ENCODE data around the gene TMEM158. TPM values are rescaled to one million over a fixed set of nuclear protein-coding genes. Genes with fewer than 3 reads are reported as not detected.

TMEM158 gene
- total RNA-seq = 0.98 TPM
- polyA plus RNA-seq (ENCODE audit: insufficient read depth in 1 of 8, insufficient read length in 8 of 8, low replicate concordance in 1 of 8) = 1 to 10 TPM; 1.8 to 3.7 (median 2.3) TPM
- long read RNA-seq, donor 1 = 0 reads
- long read RNA-seq, donor 2 = 0 reads
- long read RNA-seq, donor 3, partial matches to known transcripts = 0 of 4 reads
- long read RNA-seq, donor 3, other reads (novel, unspliced or antisense) = 0 of 4 reads
- long read RNA-seq, donor 4, partial matches to known transcripts = 0 of 2 reads
- long read RNA-seq, donor 4, other reads (novel, unspliced or antisense) = 0 of 2 reads
- long read RNA-seq, donor 5, partial matches to known transcripts = 0 of 4 reads
- long read RNA-seq, donor 5, other reads (novel, unspliced or antisense) = 0 of 4 reads
- long read RNA-seq, donor 6, transcript TMEM158-201 (1 exons, 1,813 nt) = major isoform, 7 of 7 reads
- long read RNA-seq, donor 6, partial matches to known transcripts = 0 of 7 reads
- long read RNA-seq, donor 6, other reads (novel, unspliced or antisense) = 0 of 7 reads
- long read RNA-seq, donor 7, transcript TMEM158-201 (1 exons, 1,813 nt) = major isoform, 5 of 5 reads
- long read RNA-seq, donor 7, partial matches to known transcripts = 0 of 5 reads
- long read RNA-seq, donor 7, other reads (novel, unspliced or antisense) = 0 of 5 reads
- long read RNA-seq, donor 8 = 0 reads
- long read RNA-seq, donor 9 = 0 reads
- long read RNA-seq, donor 10, partial matches to known transcripts = 0 of 2 reads
- long read RNA-seq, donor 10, other reads (novel, unspliced or antisense) = 0 of 2 reads
- long read RNA-seq, donor 11 = 0 reads

GRCh38 chr3:45226206-45226915 lies at the start of gene TMEM158:
Gene TMEM158, minus strand, starts transcription at chr3:45226287. Its CDS starts 260 bp downstream, at chr3:45226027.
- peak; percentile 84 for DNase-seq
- H3K27me3 ChIP-seq (ENCODE audit: control insufficient read depth, insufficient read depth, low read length) = peaks cover 68% of the 10 kb centered on the region
- H3K27ac ChIP-seq (ENCODE audit: low read length) = no peak within 1 kb of the TSS
- H3K4me1 ChIP-seq (ENCODE audit: control insufficient read depth, insufficient read depth, low read length) = peaks cover 8% of the 10 kb centered on the region
- H3K36me3 ChIP-seq (ENCODE audit: control insufficient read depth, insufficient read depth, low read length) = no peaks in the 10 kb centered on the region
- H3K9me3 ChIP-seq (replicated peaks; ENCODE audit: control insufficient read depth, low read depth, low read length) = no peaks in the 10 kb centered on the region
- WGBS (ENCODE audit: insufficient coverage) = 2% methylated on average over 50 of the region's 63 CpGs
- peak within 1 kb of the TSS; percentile 42 for H3K4me3 ChIP-seq (ENCODE audit: low read length)

- no peaks in the 10 kb centered on the region for H3K27me3 ChIP-seq (ENCODE audit: control insufficient read depth, insufficient read depth, low read length)
- no peak overlapping the region for H3K4me3 ChIP-seq (ENCODE audit: low read length)
- no peaks in the 10 kb centered on the region for H3K9me3 ChIP-seq (replicated peaks; ENCODE audit: control insufficient read depth, low read depth, low read length)
- H3K36me3 ChIP-seq (ENCODE audit: control insufficient read depth, insufficient read depth, low read length) = no peaks in the 10 kb centered on the region
- no peak overlapping the region for H3K27ac ChIP-seq (ENCODE audit: low read length)
- WGBS (ENCODE audit: insufficient coverage) = 8% methylated on average over 1 of the region's 5 CpGs
- H3K4me1 ChIP-seq (ENCODE audit: control insufficient read depth, insufficient read depth, low read length) = no peaks in the 10 kb centered on the region
- no peak for DNase-seq
Measured at GRCh38 chr3:45275006-45275704, 49.1 kb upstream of the TMEM158 start.

- 54% methylated on average over 4 of the region's 4 CpGs for WGBS (ENCODE audit: insufficient coverage)
- H3K4me1 ChIP-seq (ENCODE audit: control insufficient read depth, insufficient read depth, low read length) = no peaks in the 10 kb centered on the region
- H3K27me3 ChIP-seq (ENCODE audit: control insufficient read depth, insufficient read depth, low read length) = no peaks in the 10 kb centered on the region
- H3K4me3 ChIP-seq (ENCODE audit: low read length) = no peak overlapping the region
- no peaks in the 10 kb centered on the region for H3K36me3 ChIP-seq (ENCODE audit: control insufficient read depth, insufficient read depth, low read length)
- H3K9me3 ChIP-seq (replicated peaks; ENCODE audit: control insufficient read depth, low read depth, low read length) = no peaks in the 10 kb centered on the region
- H3K27ac ChIP-seq (ENCODE audit: low read length) = no peak overlapping the region
- DNase-seq = peak; percentile 24
Measured at GRCh38 chr3:45273681-45274515, 47.8 kb upstream of the TMEM158 start.

GRCh38 chr3:45272828-45273470 lies 46.9 kb upstream of the TMEM158 start:
- no peaks in the 10 kb centered on the region for H3K27me3 ChIP-seq (ENCODE audit: control insufficient read depth, insufficient read depth, low read length)

GRCh38 chr3:45272032-45272810 lies 46.1 kb upstream of the TMEM158 start:
- Histone ChIP-seq H3K9me3 (replicated peaks; ENCODE audit: control insufficient read depth, low read depth, low read length) (no peaks in the 10 kb centered on the region), H3K4me1 (ENCODE audit: control insufficient read depth, insufficient read depth, low read length) (no peaks in the 10 kb centered on the region), H3K36me3 (ENCODE audit: control insufficient read depth, insufficient read depth, low read length) (no peaks in the 10 kb centered on the region), H3K27me3 (ENCODE audit: control insufficient read depth, insufficient read depth, low read length) (no peaks in the 10 kb centered on the region), H3K4me3 (ENCODE audit: low read length) (no peak overlapping the region), H3K27ac (ENCODE audit: low read length) (no peak overlapping the region)
- no peak for DNase-seq
- WGBS (ENCODE audit: insufficient coverage) = 100% methylated on average over 1 of the region's 6 CpGs

More at GRCh38 chr3:45272828-45273470, 46.9 kb upstream of the TMEM158 start:
- Histone ChIP-seq H3K27ac (ENCODE audit: low read length) (no peak overlapping the region), H3K9me3 (replicated peaks; ENCODE audit: control insufficient read depth, low read depth, low read length) (no peaks in the 10 kb centered on the region), H3K36me3 (ENCODE audit: control insufficient read depth, insufficient read depth, low read length) (no peaks in the 10 kb centered on the region), H3K4me3 (ENCODE audit: low read length) (no peak overlapping the region), H3K4me1 (ENCODE audit: control insufficient read depth, insufficient read depth, low read length) (no peaks in the 10 kb centered on the region)
- no peak for DNase-seq
- 66% methylated on average over 4 of the region's 6 CpGs for WGBS (ENCODE audit: insufficient coverage)

- H3K27ac ChIP-seq (ENCODE audit: low read length) = no peak overlapping the region
- WGBS (ENCODE audit: insufficient coverage) = no CpG with 5 or more reads among the region's 2 CpGs
- no peaks in the 10 kb centered on the region for H3K27me3 ChIP-seq (ENCODE audit: control insufficient read depth, insufficient read depth, low read length)
- no peak overlapping the region for H3K4me3 ChIP-seq (ENCODE audit: low read length)
- no peaks in the 10 kb centered on the region for H3K4me1 ChIP-seq (ENCODE audit: control insufficient read depth, insufficient read depth, low read length)
- no peaks in the 10 kb centered on the region for H3K9me3 ChIP-seq (replicated peaks; ENCODE audit: control insufficient read depth, low read depth, low read length)
- no peak for DNase-seq
- no peaks in the 10 kb centered on the region for H3K36me3 ChIP-seq (ENCODE audit: control insufficient read depth, insufficient read depth, low read length)
Measured at GRCh38 chr3:45269952-45270351, 43.9 kb upstream of the TMEM158 start.

- Histone ChIP-seq H3K4me3 (ENCODE audit: low read length) (no peak overlapping the region), H3K36me3 (ENCODE audit: control insufficient read depth, insufficient read depth, low read length) (no peaks in the 10 kb centered on the region), H3K27ac (ENCODE audit: low read length) (no peak overlapping the region), H3K4me1 (ENCODE audit: control insufficient read depth, insufficient read depth, low read length) (no peaks in the 10 kb centered on the region), H3K9me3 (replicated peaks; ENCODE audit: control insufficient read depth, low read depth, low read length) (no peaks in the 10 kb centered on the region), H3K27me3 (ENCODE audit: control insufficient read depth, insufficient read depth, low read length) (no peaks in the 10 kb centered on the region)
- DNase-seq = no peak
- WGBS (ENCODE audit: insufficient coverage) = no CpG with 5 or more reads among the region's 2 CpGs
Measured at GRCh38 chr3:45267097-45267496, 41.0 kb upstream of the TMEM158 start.

GRCh38 chr3:45261333-45262110 lies 35.4 kb upstream of the TMEM158 start:
- H3K36me3 ChIP-seq (ENCODE audit: control insufficient read depth, insufficient read depth, low read length) = no peaks in the 10 kb centered on the region
- WGBS (ENCODE audit: insufficient coverage) = 17% methylated on average over 2 of the region's 6 CpGs
- DNase-seq = no peak
- no peak overlapping the region for H3K27ac ChIP-seq (ENCODE audit: low read length)
- H3K9me3 ChIP-seq (replicated peaks; ENCODE audit: control insufficient read depth, low read depth, low read length) = no peaks in the 10 kb centered on the region
- no peak overlapping the region for H3K4me3 ChIP-seq (ENCODE audit: low read length)
- H3K4me1 ChIP-seq (ENCODE audit: control insufficient read depth, insufficient read depth, low read length) = no peaks in the 10 kb centered on the region
- H3K27me3 ChIP-seq (ENCODE audit: control insufficient read depth, insufficient read depth, low read length) = peaks cover 4% of the 10 kb centered on the region
